GM12892 (cell line): ENCODE measurements around the gene CAMSAP2.

ENCODE experiments used
- POLR2A ChIP-seq: IDR thresholded peaks from 2 replicates; pipeline ENCODE4 v1.6.1; 2011; ENCODE audit warnings: low read depth, low read length, control low read depth
- POLR2AphosphoS5 ChIP-seq: IDR thresholded peaks from 2 replicates; pipeline ENCODE4 v1.6.1; 2011; ENCODE audit warnings: low read depth, low read length, control low read depth
- TAF1 ChIP-seq: IDR thresholded peaks from 2 replicates; pipeline ENCODE4 v1.6.1; 2011; ENCODE audit warnings: low read depth, mild to moderate bottlenecking, control low read depth, low read length, borderline replicate concordance

- no peak for TF ChIP-seq POLR2A
- TF ChIP-seq POLR2AphosphoS5 = no peak
- TF ChIP-seq TAF1 = no peak
These were observed 171.1 kb downstream of the CAMSAP2 start for GRCh38 chr1:200909757-200910239.
